ENCODE data around the gene ZCCHC9. TPM values are rescaled to one million over a fixed set of nuclear protein-coding genes. Genes with fewer than 3 reads are reported as not detected.

Gene ZCCHC9, protein sequence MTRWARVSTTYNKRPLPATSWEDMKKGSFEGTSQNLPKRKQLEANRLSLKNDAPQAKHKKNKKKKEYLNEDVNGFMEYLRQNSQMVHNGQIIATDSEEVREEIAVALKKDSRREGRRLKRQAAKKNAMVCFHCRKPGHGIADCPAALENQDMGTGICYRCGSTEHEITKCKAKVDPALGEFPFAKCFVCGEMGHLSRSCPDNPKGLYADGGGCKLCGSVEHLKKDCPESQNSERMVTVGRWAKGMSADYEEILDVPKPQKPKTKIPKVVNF
- total RNA-seq: 41.2 and 48.1 TPM in 2 replicates

GRCh38 chr5:81301271-81302015 lies at the start of gene ZCCHC9:
ZCCHC9 (plus strand) TSS chr5:81301587; CDS start chr5:81304758, 3,171 bp downstream.

Other genes with a start within 250 kb of the ZCCHC9 start
- 3.5 and 11.2 TPM in 2 replicates for gene CKMT2, start 68.3 kb upstream of the ZCCHC9 start, total RNA-seq
- 1.6 and 2.2 TPM in 2 replicates for gene ACOT12, start 92.5 kb downstream of the ZCCHC9 start, total RNA-seq

Data from smooth muscle cell of trachea (primary cell).